Head of caudate nucleus (tissue), 42 donors: ENCODE results near the gene FSTL1.
"Not testable (repeated sequence)": the region's sequence is repeated elsewhere in the genome, so short reads cannot be mapped to it uniquely, and the experiment has no call there.

Experiments
- DNase-seq, 42 donors: peaks; one replicate each; pipeline versions ENCODE4 v3.0.0 to v3.0.0-alpha.2; 2020 to 2021; ENCODE audit warnings: mixed read lengths in 7 of 42
- intact Hi-C: fragments of 100-400 bp; cut with DNase I; formaldehyde crosslinking; loops from one replicate; pipeline ENCODE4 v1.15.0; 2022

The FSTL1 gene

DNA sequence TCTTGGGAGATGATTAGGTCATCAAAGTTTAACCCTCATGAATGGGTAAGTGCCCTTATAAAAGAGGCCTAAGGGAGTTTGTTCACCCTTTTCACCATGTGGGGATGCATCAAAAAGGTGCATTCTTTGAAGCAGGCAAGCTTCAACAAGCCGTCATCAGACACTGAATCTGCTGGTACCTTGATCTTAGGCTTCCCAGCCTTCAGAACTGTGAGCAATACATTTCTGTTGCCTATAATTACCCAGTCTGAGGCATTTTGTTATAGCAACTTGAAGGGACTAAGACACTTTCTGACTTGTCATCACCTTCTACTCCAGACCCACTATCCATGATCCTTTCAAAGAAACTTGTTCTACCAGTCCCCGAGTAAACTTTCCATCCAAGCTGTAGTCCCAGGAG lies 57.0 kb downstream of the FSTL1 start:
- intact Hi-C loops = no loop called here
- no peak for DNase-seq

DNA sequence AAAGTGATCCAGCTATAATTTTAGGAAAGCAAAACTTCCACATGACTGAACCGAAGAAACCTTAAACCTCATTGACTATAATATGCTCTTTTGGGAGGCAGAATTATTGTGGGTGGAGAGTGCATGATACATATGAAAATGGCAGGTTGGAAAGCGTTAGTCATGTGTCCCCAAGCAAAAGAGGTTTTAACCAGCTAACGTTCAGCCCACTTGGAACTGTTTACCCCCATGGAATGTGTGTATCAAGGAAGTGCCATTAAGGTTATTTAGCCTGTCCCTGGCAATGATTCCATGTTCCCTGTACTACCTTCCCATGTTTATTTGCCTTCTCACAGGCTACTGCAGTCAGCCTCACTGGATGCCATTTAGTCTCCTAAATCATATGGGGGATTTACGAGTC lies 57.5 kb downstream of the FSTL1 start:
- intact Hi-C loops = no loop called here

DNA sequence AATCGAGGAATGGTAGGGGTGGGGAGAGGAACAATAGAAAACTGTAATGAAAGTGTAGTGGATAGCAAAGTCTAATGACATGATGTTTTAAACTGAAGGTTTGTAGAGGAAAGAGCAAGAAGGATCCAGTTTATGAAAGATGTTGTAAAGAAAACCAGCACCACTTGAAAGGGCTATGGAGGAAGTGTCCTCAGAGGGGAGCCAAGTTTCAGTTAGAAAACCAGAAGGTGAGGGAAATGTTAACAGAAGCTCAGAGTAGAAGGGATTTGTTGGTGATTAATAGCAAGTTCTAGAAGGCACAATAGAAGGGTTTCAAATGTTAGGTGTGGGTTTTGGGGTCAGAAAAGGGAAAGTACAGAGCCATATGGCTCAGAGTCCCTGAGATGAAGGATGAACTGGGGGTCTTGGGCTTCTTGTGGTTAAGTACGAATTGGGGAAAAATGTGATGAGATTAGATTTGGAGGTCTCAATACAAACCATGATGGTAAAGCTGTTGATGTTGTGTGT lies 67.8 kb downstream of the FSTL1 start:
- DNase-seq = no peak
- intact Hi-C loops = no loop called here

More for the DNA sequence above, 57.5 kb downstream of the FSTL1 start:
- no peak for DNase-seq

DNA sequence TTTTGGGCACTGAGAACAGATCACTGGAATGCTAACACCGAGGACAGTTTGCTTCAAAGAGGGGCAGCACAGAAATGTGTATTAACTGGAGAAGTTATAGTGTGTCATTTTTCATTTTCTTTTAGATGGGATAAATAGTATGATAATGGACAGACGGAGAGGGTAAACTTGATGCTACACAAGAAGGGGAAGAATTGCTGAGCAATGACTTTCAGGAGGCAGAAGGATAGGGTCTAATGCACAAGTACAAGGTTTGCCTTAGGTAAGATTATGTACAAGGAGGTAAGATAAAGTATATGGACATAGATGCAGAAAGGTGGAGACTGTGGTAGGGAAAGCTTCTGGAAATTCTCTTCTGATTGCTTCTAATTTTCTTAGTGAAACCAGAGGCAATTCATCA lies 69.3 kb downstream of the FSTL1 start:
- intact Hi-C loops = no loop called here
- DNase-seq = no peak

DNA sequence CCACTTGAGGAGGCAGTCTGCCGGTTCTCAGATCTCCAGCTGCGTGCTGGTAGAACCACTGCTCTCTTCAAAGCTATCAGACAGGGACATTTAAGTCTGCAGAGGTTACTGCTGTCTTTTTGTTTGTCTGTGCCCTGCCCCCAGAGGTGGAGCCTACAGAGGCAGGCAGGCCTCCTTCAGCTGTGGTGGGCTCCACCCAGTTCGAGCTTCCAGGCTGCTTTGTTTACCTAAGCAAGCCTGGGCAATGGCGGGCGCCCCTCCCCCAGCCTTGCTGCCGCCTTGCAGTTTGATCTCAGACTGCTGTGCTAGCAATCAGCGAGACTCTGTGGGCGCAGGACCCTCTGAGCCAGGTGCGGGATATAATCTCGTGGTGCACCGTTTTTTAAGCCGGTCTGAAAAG lies 72.8 kb downstream of the FSTL1 start:
- intact Hi-C loops, DNase-seq: not testable (repeated sequence)

DNA sequence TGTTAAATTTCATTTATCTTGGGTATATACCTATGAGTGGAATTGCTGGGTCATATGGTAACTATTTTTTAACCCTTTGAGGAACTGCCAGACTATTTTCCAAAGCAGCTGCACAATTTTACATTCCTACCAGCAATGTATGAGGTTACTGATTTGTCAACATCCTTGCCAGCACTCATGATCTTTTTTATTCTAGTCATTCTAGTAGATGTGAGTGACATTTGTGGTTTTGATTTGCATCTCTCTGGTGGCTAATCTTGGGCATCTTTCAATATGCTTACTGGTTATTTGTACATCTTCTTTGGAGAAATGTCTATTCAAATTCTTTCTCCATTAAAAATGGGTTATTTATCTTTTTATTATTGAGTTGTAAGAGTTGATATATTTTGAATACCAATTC lies 80.3 kb downstream of the FSTL1 start:
- intact Hi-C loops = no loop called here
- DNase-seq = no peak

DNA sequence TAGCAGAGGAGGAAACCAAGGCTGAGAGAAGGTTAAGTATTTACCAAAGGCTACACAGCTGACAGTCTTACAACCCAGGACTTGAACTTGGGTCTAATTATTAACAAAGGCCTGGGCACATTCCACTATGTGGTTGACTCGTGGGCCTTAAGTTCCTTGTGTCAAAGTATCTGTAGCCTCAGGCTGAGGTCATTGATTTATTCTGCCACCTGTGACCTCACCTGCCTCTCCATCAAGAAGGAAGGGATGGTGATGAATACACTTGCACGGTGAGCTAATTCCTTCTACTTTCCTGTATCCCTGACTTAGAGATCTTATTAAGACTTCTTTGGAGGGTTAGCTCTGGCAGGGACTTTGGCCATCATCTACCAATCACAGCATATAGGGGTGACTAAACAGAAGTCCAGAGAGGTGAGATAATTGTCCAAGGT lies 81.7 kb downstream of the FSTL1 start:
- intact Hi-C loops = no loop called here
- DNase-seq = no peak

DNA sequence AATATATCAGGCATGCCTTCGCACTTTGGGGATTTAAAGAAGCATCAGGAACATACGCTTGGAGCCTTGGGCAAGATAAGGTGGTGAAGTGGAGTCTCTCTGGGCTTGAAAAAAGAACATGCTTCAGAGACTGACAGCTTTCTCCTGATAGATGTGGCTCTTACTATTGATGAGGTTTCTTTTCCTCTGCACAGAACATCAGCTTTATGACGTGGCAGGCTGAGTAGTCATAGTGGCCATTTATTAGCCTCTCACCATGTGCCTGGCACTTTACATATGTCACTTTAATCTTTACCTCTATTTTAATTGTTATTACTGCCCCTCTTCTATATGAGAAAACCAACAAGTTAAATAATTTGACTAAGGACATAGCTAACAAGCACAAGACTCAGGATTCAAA lies 82.6 kb downstream of the FSTL1 start:
- intact Hi-C loops = no loop called here
- DNase-seq = no peak

DNA sequence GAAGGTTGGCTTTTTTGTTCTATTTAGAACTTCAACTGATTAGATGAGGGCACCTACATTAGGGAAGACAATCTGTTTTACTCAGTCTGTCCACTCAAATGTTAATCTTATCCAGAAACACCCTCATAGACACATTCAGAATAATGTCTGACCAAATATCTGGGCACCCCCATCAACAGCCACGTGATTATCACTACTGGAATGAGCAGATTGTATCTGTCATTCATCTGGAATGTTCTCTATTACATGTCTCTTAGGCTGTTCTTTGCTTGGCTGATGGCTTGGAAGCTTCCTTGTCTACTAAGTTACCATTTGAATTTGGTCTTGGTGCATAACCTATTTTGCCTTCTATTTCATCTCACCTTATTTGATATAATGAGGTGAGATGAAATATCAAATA lies 86.0 kb downstream of the FSTL1 start:
- no peak for DNase-seq
- intact Hi-C loops = no loop called here

DNA sequence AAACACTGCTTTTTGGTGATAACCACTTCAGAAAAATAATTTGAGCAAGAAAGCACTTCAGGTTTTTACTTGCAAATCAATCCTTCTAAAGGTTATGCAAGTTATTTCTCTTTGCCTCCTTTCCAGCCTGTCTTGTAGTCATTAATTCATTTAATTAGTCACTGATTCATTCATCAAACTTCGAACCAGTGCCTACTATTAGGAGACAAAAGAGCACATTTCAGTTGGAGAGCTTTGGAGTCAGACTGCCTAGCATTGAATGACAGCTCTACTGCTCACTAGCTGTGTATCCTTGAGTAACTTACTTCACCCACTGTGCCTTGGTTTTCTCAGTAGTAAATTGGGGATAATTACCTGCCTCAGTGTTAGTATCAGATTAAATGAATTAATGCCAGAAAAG lies 86.7 kb downstream of the FSTL1 start:
- intact Hi-C loops = no loop called here
- DNase-seq = peak in 3 of 42 donors; percentile 4 to 31 (median 9)

DNA sequence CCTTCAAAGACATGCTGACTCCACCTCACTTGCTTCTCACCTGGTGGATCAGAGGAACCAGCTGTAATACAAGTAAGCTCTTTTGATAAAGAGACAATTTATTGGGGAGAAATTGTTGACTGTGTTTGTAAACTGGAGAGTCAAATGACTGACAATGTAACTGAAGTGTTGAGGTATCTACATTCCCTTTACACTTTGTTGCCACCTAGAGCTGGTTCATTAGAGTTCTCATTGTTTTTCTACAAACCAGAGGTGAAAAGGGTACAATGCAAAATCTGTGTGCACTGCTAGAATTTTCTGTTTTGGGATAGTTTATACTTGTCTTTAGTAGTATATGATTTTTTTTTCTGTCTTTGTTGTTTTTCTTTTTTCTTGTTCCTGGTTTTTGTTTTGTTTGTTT lies 93.0 kb downstream of the FSTL1 start:
- no peak for DNase-seq
- intact Hi-C loops = no loop called here

DNA sequence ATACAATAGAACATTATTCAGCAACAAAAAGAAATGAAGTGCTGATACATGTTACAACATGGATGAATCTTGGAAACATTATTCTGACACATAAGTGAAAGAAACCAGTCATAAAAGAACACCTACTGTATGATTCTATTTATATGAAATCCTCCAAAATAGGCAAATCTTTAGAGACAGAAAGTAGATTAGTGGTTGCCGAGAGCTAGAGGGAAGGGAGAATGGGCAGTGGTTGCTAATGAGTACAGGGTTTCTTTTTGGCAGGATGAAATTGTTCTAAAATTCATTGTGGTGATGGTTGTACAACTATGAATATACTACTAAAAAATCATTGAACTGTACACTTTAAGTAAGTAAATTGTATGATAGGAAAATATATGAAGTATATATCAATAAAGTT lies 95.3 kb downstream of the FSTL1 start:
- intact Hi-C loops = no loop called here

DNA sequence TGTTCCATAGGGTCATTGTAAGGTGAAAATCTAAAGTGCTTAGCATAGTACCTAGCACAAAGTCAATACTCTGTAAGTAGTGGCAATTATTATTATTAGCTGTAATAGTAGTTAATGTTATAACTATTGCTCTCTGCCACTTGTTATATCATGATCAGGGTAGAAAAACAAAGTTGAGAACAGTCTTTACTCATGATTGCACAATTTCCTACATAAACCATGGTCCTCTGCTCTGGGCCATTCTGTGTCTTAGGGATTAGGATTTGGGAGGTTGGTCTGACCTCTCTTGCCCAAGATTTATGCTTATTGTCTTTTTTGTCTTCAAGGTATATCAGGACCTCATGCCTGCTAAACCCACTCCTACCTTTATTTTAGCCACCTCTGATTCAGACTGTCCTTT lies 97.3 kb downstream of the FSTL1 start:
- intact Hi-C loops = no loop called here
- DNase-seq = no peak

More for the DNA sequence above, 95.3 kb downstream of the FSTL1 start:
- DNase-seq = no peak

DNA sequence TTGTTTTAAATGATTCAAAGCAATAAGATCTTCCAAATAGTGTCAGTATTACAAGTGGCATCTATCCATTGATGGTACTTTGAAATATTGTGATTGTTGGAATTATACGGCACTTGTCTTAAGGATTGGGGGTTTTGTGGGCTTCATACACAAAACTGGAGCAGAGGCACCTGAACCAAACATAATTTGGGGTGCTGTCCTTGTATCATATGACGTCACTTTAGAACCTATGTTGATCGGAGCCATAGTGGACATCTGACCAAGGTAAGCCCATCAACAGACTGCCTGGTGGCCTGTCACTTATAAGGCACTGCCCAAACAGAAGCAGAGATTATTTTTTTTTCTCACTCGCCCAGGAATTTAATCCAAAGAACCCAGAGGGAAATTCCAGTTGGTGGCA lies 98.8 kb downstream of the FSTL1 start:
- intact Hi-C loops = no loop called here

DNA sequence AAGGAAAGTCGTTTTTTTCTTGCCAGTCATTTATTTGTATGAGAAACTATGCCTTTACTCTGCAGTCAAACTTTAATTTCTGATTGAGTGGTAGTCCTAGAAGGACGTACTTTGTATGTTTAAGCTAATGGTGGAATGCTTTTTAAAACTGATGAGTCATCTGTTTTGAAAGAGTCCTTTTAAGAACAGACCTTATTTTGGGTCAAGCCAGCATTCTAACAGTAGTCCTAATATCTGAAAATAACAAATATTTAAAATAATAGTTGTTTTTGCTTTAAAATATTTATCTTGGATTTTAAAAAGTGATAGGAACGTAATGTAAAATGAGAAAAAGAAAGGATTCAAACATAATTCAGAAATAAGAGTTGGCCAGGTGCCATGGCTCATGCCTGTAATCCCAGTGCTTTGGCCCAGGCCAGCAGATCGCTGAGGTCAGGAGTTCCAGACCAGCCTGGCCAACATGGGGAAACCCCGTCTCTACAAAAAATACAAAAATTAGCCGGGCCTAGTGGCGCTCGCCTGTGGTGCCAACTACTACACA lies 100.3 kb downstream of the FSTL1 start:
- peak in 15 of 42 donors; percentile 2 to 55 (median 21) for DNase-seq
- intact Hi-C loops = no loop called here

More for the DNA sequence above, 98.8 kb downstream of the FSTL1 start:
- no peak for DNase-seq

DNA sequence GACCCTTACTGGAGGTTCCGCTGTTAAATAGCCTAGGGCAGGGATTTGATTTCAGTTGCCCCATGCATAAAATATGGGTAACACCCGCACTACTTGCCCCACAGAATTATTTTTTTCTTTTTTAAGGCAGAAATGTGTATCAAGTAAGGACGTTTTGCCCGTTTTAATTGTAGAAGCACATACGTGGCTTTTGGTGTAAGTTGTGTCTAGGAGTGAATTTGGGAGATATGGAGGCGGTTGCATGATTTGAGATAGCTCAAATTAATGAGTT lies 101.0 kb downstream of the FSTL1 start:
- intact Hi-C loops = loop anchor here (2.0 to 10.0 kb wide), 3 partner anchors 68 to 255 kb away; partner anchors contain the start of gene GSK3B
- DNase-seq = no peak

DNA sequence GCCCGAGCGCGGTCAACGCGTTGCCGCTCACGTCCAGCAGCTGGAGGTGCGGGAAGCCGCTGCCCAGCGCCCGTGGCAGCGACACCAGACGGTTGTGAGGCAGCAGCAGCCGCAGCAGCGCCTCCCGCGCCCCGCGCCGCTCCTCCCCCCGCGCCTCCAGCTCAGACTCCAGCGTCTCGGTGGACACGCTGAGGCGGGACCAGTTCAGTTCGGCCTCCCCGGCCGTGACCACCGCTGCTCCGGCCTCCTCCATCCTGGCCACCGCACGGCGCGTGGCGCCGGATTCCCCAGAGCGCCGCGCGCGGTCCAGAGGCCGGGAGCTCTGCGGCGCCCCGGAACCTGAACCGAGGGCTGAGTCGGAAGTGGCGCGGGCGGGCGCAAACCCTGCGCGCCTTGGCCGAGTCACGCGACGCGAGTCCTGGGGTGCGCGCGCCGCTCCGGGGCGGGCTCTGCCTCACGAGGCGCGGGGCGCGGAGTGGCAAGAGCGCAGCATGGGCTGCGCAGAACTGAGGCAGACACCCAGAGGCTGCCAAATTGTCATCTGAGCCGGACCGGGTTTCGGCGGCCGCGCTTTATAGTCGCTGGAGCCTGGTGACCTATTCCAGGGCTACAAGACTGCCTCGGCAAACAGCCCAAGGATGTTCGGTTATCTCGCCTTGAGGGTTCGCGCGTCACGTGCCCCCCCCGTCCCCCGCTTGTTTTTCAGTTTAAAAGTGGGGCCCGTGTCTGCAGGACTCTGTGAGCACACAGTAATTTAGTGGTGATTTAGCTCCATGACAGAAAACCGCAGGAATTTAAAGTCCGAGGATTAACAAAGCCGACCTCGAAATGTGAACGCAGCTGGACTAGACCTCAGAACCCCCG lies 101.6 kb downstream of the FSTL1 start, which contains the start of gene LRRC58:
Gene LRRC58, minus strand, starts transcription at position 364 of the 864 bp plus-strand sequence. Its CDS starts 111 bp downstream, at position 253.
- intact Hi-C loops = loop anchor here (2.0 to 10.0 kb wide), 3 partner anchors 68 to 254 kb away; partner anchors contain the start of gene GSK3B
- peak; percentile 61 to 93 (median 86) for DNase-seq

DNA sequence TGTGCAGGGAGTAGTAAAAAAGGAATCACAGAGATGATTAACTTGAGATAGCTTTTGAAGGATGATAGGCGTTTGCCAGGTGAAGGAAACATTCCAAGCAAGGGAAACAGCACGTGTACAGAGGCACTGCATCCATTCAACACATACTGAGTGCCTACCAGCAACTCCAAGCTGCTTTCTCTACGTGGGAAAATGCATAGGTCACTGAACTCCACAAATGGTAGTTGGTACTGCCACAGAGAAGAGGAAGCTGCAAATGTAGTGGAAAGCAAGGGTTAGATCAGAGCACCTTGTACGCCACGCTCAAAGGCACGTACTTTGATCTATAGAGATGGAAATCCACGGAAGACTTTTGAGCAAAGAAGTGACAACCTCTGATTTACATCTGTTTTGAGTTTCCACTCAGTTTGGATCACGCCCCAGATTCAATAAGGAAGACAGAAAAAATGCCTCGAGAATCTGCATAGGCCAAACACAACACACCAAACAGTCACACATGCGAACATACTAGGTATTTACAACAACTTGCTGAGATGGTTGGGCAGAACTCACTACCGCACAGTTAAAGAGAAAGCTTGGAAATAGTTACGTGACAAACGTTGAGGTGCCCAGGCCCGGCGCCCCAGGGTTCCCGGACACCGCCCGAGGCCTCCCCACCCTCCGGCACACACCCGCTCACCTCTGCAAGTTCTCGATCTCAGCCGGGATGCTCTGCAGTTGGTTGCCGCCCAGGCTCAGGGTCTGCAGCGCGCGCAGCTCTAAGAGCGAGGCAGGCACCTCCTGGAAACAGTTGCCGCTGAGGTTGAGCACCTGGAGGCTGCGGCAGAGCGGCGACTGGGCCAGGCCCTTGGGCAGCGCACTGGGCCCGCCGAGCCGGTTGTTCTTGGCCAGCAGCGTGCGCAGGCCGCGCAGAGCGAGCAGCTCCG lies 102.5 kb downstream of the FSTL1 start:
- intact Hi-C loops = loop anchor here (2.0 to 10.0 kb wide), 3 partner anchors 69 to 254 kb away; partner anchors contain the start of gene GSK3B
- DNase-seq = peak in 24 of 42 donors; percentile 6 to 72 (median 47)

DNA sequence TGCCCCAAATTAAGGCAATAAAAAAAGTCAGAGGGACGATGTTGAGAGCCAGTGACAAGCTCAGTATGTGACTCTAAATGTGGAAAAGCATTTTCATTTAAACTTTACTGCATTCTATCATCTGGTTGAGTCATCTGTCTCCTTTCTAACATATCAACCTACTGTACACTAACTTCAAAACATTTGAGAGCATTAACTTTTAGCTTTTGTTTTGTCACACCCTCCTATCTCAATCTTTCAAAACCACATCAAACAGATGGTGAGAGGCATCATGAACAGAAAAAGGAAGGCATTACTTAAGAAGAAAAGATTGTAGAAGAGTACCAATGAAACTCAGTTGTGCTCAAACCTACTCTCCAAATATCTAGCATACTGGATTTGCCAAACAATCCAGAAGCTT lies 106.4 kb downstream of the FSTL1 start:
- intact Hi-C loops = loop anchor here (10.0 kb wide), 1 partner anchor 100 kb away; no protein-coding TSS in a partner anchor
- no peak for DNase-seq
